Measurements from ENCODE around the gene CARMIL1. TPM values are rescaled to one million over a fixed set of nuclear protein-coding genes. Genes with fewer than 3 reads are reported as not detected.

The CARMIL1 gene
- 1 to 10 TPM; 3.8 to 7.6 TPM for total RNA-seq

DNA sequence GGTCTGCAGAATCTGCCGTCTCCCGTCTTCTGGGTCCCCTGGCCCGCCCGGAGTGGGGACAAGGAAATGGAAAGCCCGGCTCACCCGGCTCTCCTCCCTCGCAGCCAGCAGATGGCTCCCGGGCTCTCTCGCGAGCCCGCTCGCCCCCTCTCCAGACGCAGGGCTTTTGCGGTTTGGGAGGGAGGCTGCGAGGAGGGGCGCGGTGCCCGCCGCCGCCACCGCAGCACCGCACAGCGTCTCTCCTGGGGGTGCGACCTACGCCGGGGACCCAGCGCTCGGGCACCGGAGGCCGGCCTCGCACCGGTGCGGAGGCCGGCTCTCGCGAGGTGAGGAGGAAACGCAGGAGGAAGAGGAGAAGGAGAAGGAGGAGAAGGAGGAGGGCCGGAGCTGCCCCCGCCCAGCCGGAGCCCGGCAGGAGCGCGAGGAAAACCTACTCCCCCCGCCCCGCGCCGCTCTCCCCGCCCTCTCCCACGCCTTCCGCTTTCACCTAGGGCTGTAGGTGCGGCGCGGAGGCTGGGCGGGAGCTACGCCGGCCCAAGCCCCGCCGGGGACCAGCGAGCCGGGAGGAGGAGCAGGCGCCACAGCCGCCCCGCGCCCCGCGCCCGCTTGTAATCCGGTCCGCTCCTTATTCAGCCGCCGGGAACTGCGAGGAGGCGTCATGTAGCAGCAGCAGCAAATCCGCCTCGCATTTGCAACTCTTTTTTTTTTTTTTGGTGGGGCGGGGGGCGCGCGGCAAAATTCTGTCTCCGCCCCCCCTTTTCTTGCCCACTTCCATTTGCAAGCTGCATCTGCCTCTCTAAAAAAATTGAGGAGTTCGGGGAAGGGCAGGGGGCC, at the start of gene CARMIL1:
Gene CARMIL1, plus strand, starts transcription at position 461 of the 834 bp plus-strand sequence. CDS start 422 bp downstream, outside the sequence.
- H3K9me3 Mint-ChIP-seq = no peaks in the 10 kb centered on the region
- ATAC-seq (replicated peaks) = peak; percentile 80
- H3K36me3 Mint-ChIP-seq (ENCODE audit: low read depth) = no peaks in the 10 kb centered on the region
- peak within 1 kb of the TSS; percentile 67 for H3K27ac Mint-ChIP-seq
- H3K4me3 Mint-ChIP-seq = peak within 1 kb of the TSS; percentile 84
- H3K4me1 Mint-ChIP-seq = peaks cover 20% of the 10 kb centered on the region
- peaks cover 13% of the 10 kb centered on the region for H3K27me3 Mint-ChIP-seq

DNA sequence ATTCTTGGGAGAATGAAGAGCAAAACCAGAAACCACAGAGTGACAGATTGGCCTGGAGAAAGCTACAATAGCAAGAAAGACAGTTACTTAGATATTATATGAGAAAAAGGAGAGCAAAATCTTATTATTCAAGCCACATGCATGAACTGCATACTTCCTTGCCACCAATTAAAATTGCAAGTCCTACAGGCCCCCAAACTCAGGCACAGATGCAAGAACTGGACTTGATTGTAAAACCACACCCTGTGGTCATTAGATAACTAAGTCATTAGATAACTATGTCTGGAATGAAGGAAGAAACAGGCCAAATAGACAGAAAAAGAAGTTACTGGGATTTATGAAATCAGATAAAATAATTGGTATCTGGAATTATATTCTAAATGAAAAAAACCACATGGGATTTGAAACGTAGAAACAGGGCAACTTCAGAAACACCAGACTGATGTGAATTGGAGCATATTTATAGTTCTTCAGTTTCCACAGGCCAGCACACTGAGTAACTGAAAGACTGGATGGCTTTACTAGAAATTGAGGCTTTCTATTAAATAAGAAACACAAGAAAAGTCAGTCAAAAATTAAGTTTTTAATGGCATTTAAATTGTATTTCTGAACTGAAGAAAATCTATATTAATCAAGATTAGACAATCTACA, 49.4 kb upstream of the CARMIL1 start:
- Mint-ChIP-seq H3K4me1 (no peaks in the 10 kb centered on the region), H3K36me3 (ENCODE audit: low read depth) (no peaks in the 10 kb centered on the region), H3K27me3 (no peaks in the 10 kb centered on the region), H3K27ac (no peak overlapping the region), H3K4me3 (no peak overlapping the region), H3K9me3 (no peaks in the 10 kb centered on the region)
- no peak for ATAC-seq (replicated peaks)

DNA sequence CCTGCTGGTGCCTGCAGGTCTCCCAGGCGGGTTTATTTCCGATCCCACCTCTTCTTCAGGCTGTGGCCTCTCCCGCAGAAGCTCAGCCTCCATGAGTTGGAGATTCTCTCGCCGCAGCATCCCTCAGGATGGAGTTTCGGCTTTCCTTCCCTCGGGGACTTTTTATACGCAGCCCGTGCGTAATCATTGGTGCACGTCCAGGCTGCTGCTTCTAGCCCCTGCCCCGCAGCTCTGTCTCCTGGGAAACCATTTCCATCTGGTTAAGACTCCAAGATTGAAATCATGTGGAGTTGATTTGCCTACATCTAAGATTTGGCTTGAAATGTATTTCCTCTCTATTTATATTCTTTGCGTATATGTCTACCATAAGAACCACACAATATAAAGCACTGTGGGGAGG, 46.7 kb upstream of the CARMIL1 start:
- Mint-ChIP-seq H3K27ac (no peak overlapping the region), H3K4me3 (no peak overlapping the region), H3K4me1 (no peaks in the 10 kb centered on the region), H3K27me3 (no peaks in the 10 kb centered on the region), H3K36me3 (ENCODE audit: low read depth) (no peaks in the 10 kb centered on the region), H3K9me3 (no peaks in the 10 kb centered on the region)
- no peak for ATAC-seq (replicated peaks)

DNA sequence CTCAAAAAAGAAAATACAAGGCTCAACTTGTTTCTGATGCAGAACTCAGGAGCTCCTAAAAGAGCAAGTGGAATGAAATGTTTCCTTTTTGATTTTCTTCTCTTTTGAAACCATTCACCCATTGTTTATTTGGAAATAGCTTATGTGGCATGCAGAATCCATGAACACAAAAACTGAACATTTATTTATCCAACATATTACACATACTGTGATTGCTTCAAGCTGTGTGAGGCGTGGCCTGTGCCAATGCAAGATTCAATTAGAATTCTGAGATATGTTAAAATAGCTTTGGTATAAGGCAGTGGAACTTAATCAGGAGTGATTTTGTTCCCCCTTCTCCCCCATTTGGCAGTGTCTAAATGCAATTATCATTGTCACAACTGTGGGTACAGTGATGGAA, 45.9 kb upstream of the CARMIL1 start:
- Mint-ChIP-seq H3K27me3 (no peaks in the 10 kb centered on the region), H3K27ac (no peak overlapping the region), H3K4me1 (no peaks in the 10 kb centered on the region), H3K4me3 (no peak overlapping the region), H3K36me3 (ENCODE audit: low read depth) (no peaks in the 10 kb centered on the region), H3K9me3 (no peaks in the 10 kb centered on the region)
- no peak for ATAC-seq (replicated peaks)

DNA sequence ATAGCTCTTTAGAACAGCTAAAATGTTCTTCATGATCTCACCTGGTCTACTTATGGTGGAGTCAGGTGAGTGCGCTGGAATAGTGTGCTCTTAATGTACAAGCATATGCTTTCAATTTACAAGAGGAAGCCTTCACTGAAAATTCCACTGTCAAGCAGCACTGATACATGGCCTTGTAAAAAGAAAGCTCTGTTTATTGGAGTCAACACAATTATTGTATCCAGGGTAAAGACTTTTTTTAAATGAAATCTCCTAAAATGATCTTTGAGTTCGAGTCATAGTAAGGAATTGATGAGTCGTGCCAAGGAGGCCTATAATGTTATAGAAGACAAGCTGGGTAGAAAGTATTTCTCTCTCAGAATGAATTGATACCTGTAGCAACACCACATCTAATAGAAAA, 41.6 kb upstream of the CARMIL1 start:
- Mint-ChIP-seq H3K4me3 (no peak overlapping the region), H3K36me3 (ENCODE audit: low read depth) (no peaks in the 10 kb centered on the region), H3K27ac (no peak overlapping the region), H3K27me3 (no peaks in the 10 kb centered on the region), H3K4me1 (no peaks in the 10 kb centered on the region), H3K9me3 (no peaks in the 10 kb centered on the region)
- ATAC-seq (replicated peaks) = peak; percentile 39

DNA sequence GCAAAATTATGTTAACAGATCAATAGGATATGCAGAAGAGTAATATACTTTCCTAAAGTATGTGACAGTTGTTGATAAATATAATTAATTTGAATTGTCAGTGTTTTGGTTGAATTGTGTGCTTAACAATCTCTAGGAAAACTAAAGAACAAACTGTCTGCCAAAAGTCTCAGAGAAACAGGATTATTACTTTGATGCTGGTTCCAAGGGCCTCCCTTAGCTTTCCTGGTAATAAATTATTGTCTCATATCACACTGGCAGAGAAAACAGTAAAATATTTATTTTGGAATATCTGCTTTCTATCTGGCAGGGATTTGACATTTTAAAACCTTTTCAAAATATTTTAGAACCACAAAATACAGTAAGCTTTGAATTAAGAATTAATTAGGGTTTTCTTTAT, 40.1 kb upstream of the CARMIL1 start:
- Mint-ChIP-seq H3K9me3 (no peaks in the 10 kb centered on the region), H3K27me3 (no peaks in the 10 kb centered on the region), H3K36me3 (ENCODE audit: low read depth) (no peaks in the 10 kb centered on the region), H3K4me3 (no peak overlapping the region), H3K27ac (no peak overlapping the region), H3K4me1 (no peaks in the 10 kb centered on the region)
- ATAC-seq (replicated peaks) = no peak

DNA sequence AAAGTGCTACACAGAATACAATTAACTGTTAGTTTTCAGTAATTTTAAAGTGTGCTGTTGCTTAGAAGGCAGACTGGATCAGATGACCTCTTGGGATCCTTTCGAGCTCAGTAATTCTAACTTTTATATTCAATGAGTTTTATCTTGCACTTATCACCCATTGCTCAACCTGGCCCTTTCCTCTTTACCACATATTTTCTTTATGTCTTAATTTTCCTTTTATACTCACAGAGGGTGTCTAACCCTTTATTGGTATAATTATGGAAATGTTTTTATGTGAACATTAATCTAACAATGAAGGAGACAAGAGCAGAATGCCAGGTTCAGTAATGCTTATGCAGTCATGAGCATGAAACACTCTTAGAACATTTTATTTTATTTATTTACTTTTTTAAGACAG, 39.7 kb upstream of the CARMIL1 start:
- ATAC-seq (replicated peaks) = no peak
- Mint-ChIP-seq H3K27me3 (no peaks in the 10 kb centered on the region), H3K9me3 (no peaks in the 10 kb centered on the region), H3K27ac (no peak overlapping the region), H3K4me1 (no peaks in the 10 kb centered on the region), H3K36me3 (ENCODE audit: low read depth) (no peaks in the 10 kb centered on the region), H3K4me3 (no peak overlapping the region)

DNA sequence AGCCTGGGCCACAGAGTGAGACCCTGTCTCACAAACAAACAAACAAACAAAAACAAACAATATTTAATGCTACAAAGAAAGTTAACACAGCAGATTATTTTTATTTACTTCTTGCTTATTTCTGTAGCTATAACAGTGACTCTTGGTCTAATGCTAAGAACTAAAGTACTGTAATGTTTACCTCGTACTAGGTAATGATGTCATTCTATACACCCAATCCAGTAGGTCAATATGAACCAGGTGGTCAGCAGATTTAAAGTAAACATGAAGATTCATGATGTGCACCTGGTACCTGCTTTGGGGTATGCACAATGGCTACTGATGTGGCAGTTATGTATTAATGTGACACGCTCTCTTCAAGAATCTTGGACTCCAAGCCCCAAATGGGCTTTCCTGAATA, 36.6 kb upstream of the CARMIL1 start:
- no peaks in the 10 kb centered on the region for H3K27me3 Mint-ChIP-seq
- ATAC-seq (replicated peaks) = no peak

DNA sequence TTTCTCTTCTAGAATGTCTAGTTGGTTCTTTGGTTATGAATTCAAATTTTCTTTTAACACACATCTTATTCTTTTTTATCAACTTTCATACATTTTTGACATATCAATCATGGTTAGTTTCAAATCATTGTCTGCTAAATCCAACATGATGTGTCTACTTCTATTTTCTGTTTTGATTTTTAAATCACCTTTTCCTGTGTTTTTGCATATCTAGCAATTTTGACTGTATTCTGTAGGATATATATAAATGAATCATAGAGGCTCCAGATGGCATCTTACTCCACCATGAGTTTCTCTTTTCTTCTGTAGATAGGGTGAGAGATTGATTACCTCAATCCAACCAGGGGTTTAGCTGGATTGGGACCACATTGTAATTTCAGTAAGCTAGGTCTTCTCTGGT, 34.3 kb upstream of the CARMIL1 start:
- no peaks in the 10 kb centered on the region for H3K4me1 Mint-ChIP-seq
- H3K36me3 Mint-ChIP-seq (ENCODE audit: low read depth) = no peaks in the 10 kb centered on the region
- no peak overlapping the region for H3K4me3 Mint-ChIP-seq
- no peaks in the 10 kb centered on the region for H3K27me3 Mint-ChIP-seq
- no peaks in the 10 kb centered on the region for H3K9me3 Mint-ChIP-seq
- ATAC-seq (replicated peaks) = no peak
- H3K27ac Mint-ChIP-seq = no peak overlapping the region

More for the DNA sequence above, 36.6 kb upstream of the CARMIL1 start:
- no peak overlapping the region for H3K27ac Mint-ChIP-seq
- no peaks in the 10 kb centered on the region for H3K9me3 Mint-ChIP-seq
- no peaks in the 10 kb centered on the region for H3K4me1 Mint-ChIP-seq
- H3K4me3 Mint-ChIP-seq = no peak overlapping the region
- H3K36me3 Mint-ChIP-seq (ENCODE audit: low read depth) = no peaks in the 10 kb centered on the region

DNA sequence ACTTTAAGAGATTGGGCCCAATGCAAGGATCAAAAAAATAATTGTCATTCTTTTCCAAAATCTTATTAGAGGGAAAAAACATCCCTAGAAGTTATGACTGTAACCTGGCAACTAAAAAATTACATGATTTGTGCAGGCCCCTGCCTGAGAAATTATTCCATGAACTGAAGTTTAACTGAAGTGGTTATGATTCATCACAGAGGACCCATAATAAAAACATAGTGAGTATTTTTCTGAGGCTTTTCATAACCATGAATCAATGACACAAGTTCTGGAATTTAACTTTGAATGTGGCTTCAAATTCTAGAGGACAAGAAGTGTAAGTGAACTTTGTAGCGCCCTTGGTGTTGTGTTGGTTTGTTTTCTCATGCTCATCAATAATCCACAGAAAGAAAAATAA, 31.1 kb upstream of the CARMIL1 start:
- no peak for ATAC-seq (replicated peaks)
- Mint-ChIP-seq H3K4me3 (no peak overlapping the region), H3K27me3 (peaks cover 7% of the 10 kb centered on the region), H3K27ac (no peak overlapping the region), H3K4me1 (no peaks in the 10 kb centered on the region), H3K9me3 (no peaks in the 10 kb centered on the region), H3K36me3 (ENCODE audit: low read depth) (no peaks in the 10 kb centered on the region)

DNA sequence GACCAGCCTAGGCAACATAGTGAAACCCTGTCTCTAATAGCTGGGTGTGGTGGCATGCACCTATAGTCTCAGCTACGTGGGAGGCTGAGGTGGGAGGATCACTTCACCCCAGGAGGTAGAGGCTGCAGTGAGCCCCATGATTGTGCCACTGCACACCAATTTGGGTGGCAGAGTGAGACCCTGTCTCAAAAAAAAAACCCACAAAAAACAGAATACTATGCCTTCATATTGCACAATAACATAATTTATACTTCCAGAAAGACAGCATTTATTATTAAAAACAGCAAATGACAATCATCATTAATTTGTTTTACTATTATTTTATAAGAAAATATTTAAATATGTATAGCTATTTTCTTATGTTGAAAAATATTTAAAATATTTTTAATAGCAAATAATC, 30.0 kb upstream of the CARMIL1 start:
- Mint-ChIP-seq H3K4me3 (no peak overlapping the region), H3K27ac (no peak overlapping the region)

DNA sequence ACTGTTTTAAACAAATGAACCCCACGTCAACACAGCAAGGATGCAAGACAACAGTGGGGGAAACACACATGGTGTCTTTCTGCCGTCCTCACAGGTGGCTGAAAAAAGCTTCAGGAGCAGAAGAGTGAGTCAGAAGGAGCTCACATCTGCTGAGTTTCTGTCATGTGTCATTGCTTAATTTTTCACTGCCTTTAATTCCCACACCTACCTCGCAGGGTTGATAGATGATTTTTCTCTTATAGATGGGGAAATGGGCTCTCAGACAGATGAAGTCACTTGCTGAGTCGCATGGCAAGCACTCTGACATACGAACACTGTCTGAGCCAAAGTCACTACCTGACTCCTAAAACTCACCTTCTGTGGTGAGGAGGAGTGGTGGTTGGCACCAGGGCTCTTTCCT, 28.3 kb upstream of the CARMIL1 start:
- Mint-ChIP-seq H3K9me3 (no peaks in the 10 kb centered on the region), H3K36me3 (ENCODE audit: low read depth) (no peaks in the 10 kb centered on the region), H3K4me3 (no peak overlapping the region), H3K4me1 (no peaks in the 10 kb centered on the region), H3K27me3 (peaks cover 11% of the 10 kb centered on the region), H3K27ac (no peak overlapping the region)
- peak; percentile 87 for ATAC-seq (replicated peaks)

More for the DNA sequence above, 30.0 kb upstream of the CARMIL1 start:
- Mint-ChIP-seq H3K36me3 (ENCODE audit: low read depth) (no peaks in the 10 kb centered on the region), H3K9me3 (no peaks in the 10 kb centered on the region), H3K4me1 (no peaks in the 10 kb centered on the region), H3K27me3 (peaks cover 11% of the 10 kb centered on the region)
- no peak for ATAC-seq (replicated peaks)

DNA sequence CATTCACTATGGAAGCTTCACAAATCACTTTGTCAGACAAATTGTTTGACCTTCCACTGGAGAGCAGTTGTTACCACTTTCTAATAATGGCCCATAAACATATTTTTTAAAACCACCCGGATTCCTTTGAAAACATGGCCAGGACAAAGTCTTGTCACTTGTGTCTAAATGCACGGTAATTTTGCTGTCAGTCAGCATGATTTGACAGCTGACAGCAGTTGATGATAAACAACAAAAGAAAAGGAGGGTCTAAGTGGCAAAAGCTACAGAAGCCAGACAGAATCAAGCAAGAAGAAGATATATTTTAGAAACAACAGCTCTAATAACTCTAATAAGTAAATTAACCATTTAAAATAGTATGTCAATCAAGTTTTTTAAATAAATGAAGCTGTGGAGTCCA, 27.7 kb upstream of the CARMIL1 start:
- no peaks in the 10 kb centered on the region for H3K9me3 Mint-ChIP-seq
- no peaks in the 10 kb centered on the region for H3K36me3 Mint-ChIP-seq (ENCODE audit: low read depth)
- no peak for ATAC-seq (replicated peaks)
- no peaks in the 10 kb centered on the region for H3K4me1 Mint-ChIP-seq
- peaks cover 11% of the 10 kb centered on the region for H3K27me3 Mint-ChIP-seq
- H3K27ac Mint-ChIP-seq = no peak overlapping the region
- H3K4me3 Mint-ChIP-seq = no peak overlapping the region

DNA sequence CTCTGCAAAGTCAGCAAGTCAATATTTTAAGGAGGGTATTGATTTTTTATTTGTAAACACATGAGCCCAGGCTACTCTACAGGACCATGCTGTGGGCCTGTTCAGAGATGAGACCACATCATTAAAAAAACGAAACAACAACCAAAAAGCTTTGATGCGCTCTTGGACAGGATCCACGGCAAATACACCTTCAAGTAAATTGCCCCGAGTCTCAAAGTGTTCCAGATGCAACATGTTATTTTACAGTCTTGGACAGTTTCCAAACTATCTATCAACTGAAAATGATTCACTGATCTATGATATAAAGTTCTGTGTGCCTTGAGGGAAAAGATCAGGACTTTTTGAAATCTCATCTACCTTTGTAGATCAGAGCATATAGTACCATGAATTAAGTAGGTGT, 25.8 kb upstream of the CARMIL1 start:
- no peak overlapping the region for H3K27ac Mint-ChIP-seq
- H3K4me1 Mint-ChIP-seq = no peaks in the 10 kb centered on the region
- no peaks in the 10 kb centered on the region for H3K36me3 Mint-ChIP-seq (ENCODE audit: low read depth)
- peaks cover 16% of the 10 kb centered on the region for H3K27me3 Mint-ChIP-seq
- no peaks in the 10 kb centered on the region for H3K9me3 Mint-ChIP-seq
- no peak overlapping the region for H3K4me3 Mint-ChIP-seq
- ATAC-seq (replicated peaks) = no peak

DNA sequence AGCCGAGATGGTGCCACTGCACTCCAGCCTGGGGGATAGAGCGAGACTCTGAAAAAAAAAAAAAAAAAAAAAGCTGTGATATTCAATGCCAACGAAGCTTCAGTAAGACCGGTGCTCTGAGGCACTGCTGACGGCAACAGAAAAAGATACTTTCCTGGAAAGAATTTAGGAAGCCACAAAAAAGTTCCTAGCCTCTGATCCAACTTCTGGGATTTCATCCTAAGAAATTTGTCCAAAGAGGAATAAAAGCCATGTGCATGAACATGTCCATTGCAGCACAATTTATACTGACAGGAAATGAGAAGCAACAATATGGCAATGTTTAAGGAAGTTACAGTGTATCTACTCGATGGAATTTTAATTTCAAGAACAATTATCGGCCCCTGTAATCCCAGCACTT, 24.5 kb upstream of the CARMIL1 start:
- Mint-ChIP-seq H3K36me3 (ENCODE audit: low read depth) (no peaks in the 10 kb centered on the region), H3K9me3 (no peaks in the 10 kb centered on the region), H3K4me3 (no peak overlapping the region), H3K4me1 (no peaks in the 10 kb centered on the region), H3K27me3 (peaks cover 16% of the 10 kb centered on the region), H3K27ac (no peak overlapping the region)
- no peak for ATAC-seq (replicated peaks)

Measured in activated T-helper 17 cell treated with anti-CD3 and anti-CD28 coated beads, Interleukin-2, amount 50 U/mL, for 72 hours (primary cell).